HG03575 (cell line): ENCODE measurements around the gene SDK1.

Experiments used
- ATAC-seq: cut with Tn5 transposase; IDR thresholded peaks from one replicate; pipeline ENCODE4 v1.9.1; 2021; ENCODE audit not compliant: unreplicated experiment, insufficient number of reproducible peaks, low FRiP score; ENCODE audit errors: extremely low read depth

The SDK1 gene

DNA sequence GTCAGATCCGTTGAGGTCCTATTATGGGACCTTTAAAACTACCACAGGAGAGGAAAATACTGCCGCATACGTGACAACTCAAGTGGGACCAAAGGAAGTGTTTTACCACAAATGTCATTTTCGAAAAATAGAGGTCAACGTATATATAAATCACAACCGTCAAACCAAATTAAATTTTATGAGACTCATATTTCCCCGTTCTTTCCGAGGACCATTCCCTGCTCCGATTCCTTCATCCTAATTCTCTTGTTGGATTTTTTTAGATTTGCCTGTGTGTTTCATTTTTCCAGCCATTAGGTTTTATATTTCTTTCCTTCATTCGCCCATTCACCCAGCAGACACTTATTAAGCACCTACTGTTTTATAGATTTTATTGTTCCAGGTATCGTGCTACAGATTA is 797.1 kb downstream of the SDK1 start:
- no peak for ATAC-seq

- ATAC-seq: no peak
These were observed 798.6 kb downstream of the SDK1 start for GRCh38 chr7:4099651-4100050.

- no peak for ATAC-seq
These were observed 799.1 kb downstream of the SDK1 start for GRCh38 chr7:4100148-4100547.

DNA sequence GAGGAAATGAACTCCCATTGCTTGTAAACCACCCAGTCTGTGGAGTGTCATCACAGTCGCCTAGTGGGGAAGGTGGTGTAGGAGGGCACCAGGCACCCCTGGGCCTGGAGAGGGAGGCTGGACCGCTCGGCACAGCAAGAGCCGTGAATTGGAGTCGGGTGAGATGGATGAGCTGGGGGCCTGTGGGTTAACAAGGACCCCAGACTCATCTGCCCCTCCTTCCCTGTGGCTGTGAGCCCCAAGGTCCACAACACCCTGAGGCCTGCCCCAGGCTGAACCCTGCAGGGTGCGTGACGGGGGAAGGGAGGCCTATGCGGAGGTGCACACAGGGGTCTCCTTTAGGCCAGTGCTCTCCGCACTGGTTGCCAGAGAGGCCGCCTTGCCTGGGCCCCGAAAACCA is 799.6 kb downstream of the SDK1 start:
- no peak for ATAC-seq

DNA sequence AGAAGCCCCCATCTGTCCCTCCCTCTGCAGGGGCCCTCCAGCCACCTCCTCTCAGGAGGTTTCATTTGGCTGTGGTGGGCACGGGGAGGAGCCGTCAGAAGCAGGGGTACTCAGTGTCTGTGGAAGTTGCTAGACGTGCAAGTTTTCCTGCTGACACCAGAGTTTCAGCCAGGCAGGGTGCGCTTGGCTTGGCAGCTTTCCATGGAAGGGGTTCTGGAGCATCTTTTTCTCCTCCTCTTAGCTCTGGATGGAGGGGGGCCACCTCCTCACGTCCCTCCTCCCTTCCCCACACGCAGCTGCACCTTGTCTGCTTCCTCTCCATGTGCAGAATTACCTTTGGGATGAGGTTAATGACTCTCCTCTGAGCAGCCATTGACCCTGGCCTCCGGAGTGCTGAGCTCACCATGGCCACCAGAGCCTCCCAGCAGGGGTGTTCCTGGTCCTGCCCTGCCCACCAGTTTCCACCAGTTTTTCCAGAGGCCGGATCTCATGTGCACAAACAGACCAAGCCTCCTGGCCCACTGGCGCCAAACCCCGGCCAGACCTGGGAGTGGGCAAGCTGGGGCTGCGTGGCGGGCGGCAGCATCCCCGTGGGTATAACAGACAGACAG is 801.3 kb downstream of the SDK1 start:
- no peak for ATAC-seq

DNA sequence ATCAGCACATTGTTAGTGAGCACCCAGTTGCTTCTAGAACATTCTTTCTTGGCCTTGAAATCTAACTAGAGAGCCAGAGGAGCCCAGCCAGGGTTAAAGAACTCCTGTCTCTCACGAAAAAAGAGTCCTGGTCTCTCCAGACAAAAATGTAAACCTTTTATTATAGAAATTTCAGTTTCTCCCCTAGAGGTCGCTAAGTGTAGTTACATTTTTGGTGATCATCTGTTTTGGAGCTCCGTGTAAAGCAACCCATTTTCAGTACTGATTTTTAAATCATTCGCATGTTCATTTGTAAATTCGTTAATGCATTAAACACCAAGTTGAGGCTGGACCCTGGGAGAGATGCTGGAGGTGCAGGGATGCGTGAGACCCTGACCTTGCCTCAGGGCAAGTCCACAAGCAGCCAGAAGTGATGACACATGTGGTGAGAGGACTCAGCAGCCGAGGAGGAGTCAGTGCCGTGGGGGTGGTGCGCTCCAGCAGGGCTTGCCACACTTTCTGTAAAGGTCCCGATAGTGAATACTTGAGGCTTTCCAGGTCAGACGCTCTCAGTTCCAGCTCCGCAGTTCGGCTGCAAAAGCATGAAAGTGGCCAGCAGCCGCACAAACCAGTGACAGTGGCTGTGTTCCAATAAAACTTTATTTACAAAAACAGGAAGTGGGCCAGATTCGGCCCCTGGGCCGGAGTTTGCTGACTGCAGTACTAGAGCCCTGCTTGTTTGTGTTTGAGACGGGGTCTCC is 802.5 kb downstream of the SDK1 start:
- no peak for ATAC-seq

DNA sequence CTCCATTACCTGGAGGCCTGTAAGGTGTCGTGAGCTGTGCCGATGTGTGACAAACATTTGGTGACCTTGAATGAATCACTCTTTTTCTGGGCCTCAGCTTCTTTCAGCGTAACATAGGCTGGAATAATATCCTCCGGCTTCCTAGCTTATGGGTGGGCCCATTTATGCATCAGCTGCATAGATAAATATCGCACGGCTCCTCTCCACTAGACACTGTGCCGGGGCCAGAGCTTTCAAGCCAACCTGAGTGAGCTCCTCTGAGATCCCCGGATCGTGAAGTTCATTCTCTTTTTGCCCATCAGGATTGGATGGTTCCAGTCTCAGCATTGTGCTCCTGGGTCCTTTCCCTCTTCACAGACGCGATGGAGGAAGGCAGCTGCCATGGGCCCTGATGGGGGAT is 806.8 kb downstream of the SDK1 start:
- no peak for ATAC-seq

DNA sequence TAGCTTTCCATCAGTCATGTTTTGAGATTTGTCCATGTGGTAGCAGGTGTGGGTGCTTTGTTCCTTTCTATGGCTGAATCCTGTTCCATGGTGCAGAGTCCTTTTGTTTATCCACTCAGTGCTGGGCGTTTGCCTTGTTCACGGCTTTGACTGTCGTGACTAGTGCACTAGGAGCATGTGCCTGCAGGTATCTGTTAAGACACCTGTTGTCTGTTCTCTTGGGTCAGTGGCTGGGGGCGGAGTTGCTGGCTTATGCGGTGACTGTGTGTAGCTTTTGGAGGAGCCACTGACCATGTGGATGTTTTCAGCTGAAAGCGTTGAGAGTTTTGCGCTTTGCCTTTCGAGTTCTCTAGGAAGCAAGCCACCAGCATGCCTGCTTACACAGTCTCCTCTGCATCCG is 807.9 kb downstream of the SDK1 start:
- no peak for ATAC-seq

- no peak for ATAC-seq
These were observed 808.5 kb downstream of the SDK1 start for GRCh38 chr7:4109481-4110110.

GRCh38 chr7:4110438-4110837 is 809.4 kb downstream of the SDK1 start:
- ATAC-seq: no peak

- no peak for ATAC-seq
These were observed 810.1 kb downstream of the SDK1 start for GRCh38 chr7:4111166-4111565.

- ATAC-seq: no peak
These were observed 812.2 kb downstream of the SDK1 start for GRCh38 chr7:4113271-4113670.

GRCh38 chr7:4113976-4114375 is 812.9 kb downstream of the SDK1 start:
- ATAC-seq: no peak

DNA sequence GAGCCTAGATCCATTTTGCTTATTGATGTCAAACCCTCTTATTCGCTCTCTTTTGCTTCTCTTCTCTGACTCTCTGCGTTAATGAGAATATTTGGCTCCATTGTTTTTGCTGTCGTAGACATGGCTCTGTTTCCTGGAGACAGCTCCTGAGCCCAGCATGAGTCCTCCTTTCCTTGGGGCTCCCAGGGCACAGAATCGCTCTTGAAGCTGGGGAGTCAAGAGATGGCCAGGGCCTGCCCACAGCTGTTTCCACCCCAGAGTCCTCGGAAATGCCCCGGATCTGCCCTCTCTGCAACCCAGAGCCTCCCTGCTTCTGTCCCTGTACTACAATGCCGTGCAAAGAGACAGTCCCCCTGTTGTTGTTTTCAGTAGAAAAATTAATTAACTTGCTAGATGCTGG is 814.4 kb downstream of the SDK1 start:
- no peak for ATAC-seq

- ATAC-seq: no peak
These were observed 815.0 kb downstream of the SDK1 start for GRCh38 chr7:4115941-4116610.

DNA sequence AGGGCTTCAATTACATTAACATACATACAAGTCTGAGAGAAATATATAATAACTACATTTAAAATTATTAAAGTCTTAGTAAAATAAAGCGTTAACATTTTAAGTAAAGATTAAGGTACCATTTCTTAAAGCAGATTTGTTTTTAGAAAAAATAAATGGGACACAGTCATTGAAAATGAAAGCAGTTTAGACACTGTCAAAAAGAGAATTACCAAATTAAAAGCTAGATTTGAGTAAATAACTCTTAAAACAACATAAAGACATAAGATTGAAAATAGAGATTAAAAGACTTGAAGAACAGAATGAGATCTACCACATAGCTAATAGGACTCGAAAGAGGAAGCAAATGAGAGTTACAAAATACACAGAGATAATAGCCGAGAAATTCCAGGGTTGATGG is 818.8 kb downstream of the SDK1 start:
- ATAC-seq: no peak

- ATAC-seq: no peak
These were observed 822.3 kb downstream of the SDK1 start for GRCh38 chr7:4123346-4123745.

- ATAC-seq: no peak
These were observed 822.8 kb downstream of the SDK1 start for GRCh38 chr7:4123823-4124222.

- no peak for ATAC-seq
These were observed 823.8 kb downstream of the SDK1 start for GRCh38 chr7:4124556-4125477.
